DMS 273 (cell line): Measurements from ENCODE around the gene C4orf50.
A peak's percentile ranks its signal among the peaks of the same experiment; 100 is the strongest.
"Not testable (repeated sequence)": the region's sequence is repeated elsewhere in the genome, so short reads cannot be mapped to it uniquely, and the experiment has no call there.

Experiments used
- DNase-seq: peaks from one replicate; lab custom pipeline; 2025; ENCODE audit not compliant: unreplicated experiment; lab: John Stamatoyannopoulos, UW

The C4orf50 gene

GRCh38 chr4:5952975-5953951, 65.0 kb downstream of the C4orf50 start:
- DNase-seq = no peak

GRCh38 chr4:5952286-5952974, 65.8 kb downstream of the C4orf50 start:
- no peak for DNase-seq

GRCh38 chr4:5946653-5947052, 71.6 kb downstream of the C4orf50 start:
- not testable (repeated sequence) for DNase-seq

- no peak for DNase-seq
Observed at GRCh38 chr4:5945936-5946335, 72.3 kb downstream of the C4orf50 start.

- DNase-seq = no peak
Observed at GRCh38 chr4:5945171-5945570, 73.1 kb downstream of the C4orf50 start.

GRCh38 chr4:5943561-5943960, 74.7 kb downstream of the C4orf50 start:
- no peak for DNase-seq

GRCh38 chr4:5942947-5943346, 75.3 kb downstream of the C4orf50 start:
- DNase-seq = peak; percentile 36

GRCh38 chr4:5941601-5942000, 76.6 kb downstream of the C4orf50 start:
- no peak for DNase-seq

- DNase-seq = peak; percentile 43
Observed at GRCh38 chr4:5940470-5941203, 77.6 kb downstream of the C4orf50 start.

GRCh38 chr4:5933996-5934831, 84.0 kb downstream of the C4orf50 start:
- no peak for DNase-seq

GRCh38 chr4:5933116-5933515, 85.1 kb downstream of the C4orf50 start:
- peak; percentile 48 for DNase-seq

- no peak for DNase-seq
Observed at GRCh38 chr4:5932035-5932568, 86.1 kb downstream of the C4orf50 start.

GRCh38 chr4:5931526-5931925, 86.7 kb downstream of the C4orf50 start:
- DNase-seq = no peak

- DNase-seq = no peak
Observed at GRCh38 chr4:5930876-5931275, 87.4 kb downstream of the C4orf50 start.

- no peak for DNase-seq
Observed at GRCh38 chr4:5930456-5930855, 87.8 kb downstream of the C4orf50 start.

- DNase-seq = no peak
Observed at GRCh38 chr4:5928844-5929420, 89.3 kb downstream of the C4orf50 start.

- DNase-seq = no peak
Observed at GRCh38 chr4:5928274-5928673, 90.0 kb downstream of the C4orf50 start.

- DNase-seq = no peak
Observed at GRCh38 chr4:5927747-5928146, 90.5 kb downstream of the C4orf50 start.

GRCh38 chr4:5927116-5927515, 91.1 kb downstream of the C4orf50 start:
- no peak for DNase-seq

- no peak for DNase-seq
Observed at GRCh38 chr4:5926598-5926997, 91.6 kb downstream of the C4orf50 start.
